ENCODE measurements around the gene SCAP. TPM values are rescaled to one million over a fixed set of nuclear protein-coding genes. Genes with fewer than 3 reads are reported as not detected.

SCAP gene
- total RNA-seq, 1 experiment from 2014 or later = 115 TPM

DNA sequence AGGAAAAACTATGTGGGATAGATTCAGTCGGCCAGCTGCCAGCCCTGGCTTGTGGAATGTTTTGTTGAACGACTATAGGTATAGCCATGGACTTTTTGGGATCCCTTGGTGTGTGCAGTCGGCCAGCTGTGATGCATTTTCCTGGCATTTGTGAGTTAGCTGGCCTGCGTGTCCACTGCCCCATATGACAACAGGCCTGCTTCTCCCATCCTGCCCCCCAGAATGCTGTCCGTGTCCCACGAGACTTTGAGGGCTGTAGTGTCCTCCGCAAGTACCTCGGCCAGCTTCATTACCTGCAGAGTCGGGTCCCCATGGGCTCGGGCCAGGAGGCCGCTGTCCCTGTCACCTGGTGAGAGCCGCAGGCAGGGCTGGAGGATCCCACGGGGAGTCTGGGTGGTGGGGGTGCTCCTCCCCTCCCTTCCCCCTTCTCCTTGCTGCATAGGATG is 71.3 kb downstream of the SCAP start:
- no peak overlapping the region for H3K27ac Mint-ChIP-seq
- no peaks in the 10 kb centered on the region for H3K27me3 Mint-ChIP-seq (ENCODE audit: low read depth)
- ATAC-seq (no peak), DNase-seq (ENCODE audit: low spot score) (no peak)
- H3K4me1 Mint-ChIP-seq = no peaks in the 10 kb centered on the region
- no peaks in the 10 kb centered on the region for H3K9me3 Mint-ChIP-seq
- no peak overlapping the region for H3K4me3 Mint-ChIP-seq
- POLR2A ChIA-PET = no interaction called here
- peaks cover 13% of the 10 kb centered on the region for H3K36me3 Mint-ChIP-seq
- TF ChIP-seq SMAD3 (CRISPR knock-in tag; IDR thresholded peaks at IDR 0.05; ENCODE audit: borderline replicate concordance) (no peak), NR2C2 (CRISPR knock-in tag; IDR thresholded peaks at IDR 0.05) (no peak), ZNF317 (CRISPR knock-in tag; IDR thresholded peaks at IDR 0.05; ENCODE audit: borderline replicate concordance, low read depth) (no peak), ATF2 (CRISPR knock-in tag; IDR thresholded peaks at IDR 0.05; ENCODE audit: borderline replicate concordance, low read depth) (no peak), ZNF416 (CRISPR knock-in tag; IDR thresholded peaks at IDR 0.05) (no peak), ESRRA (CRISPR knock-in tag; IDR thresholded peaks at IDR 0.05; ENCODE audit: borderline replicate concordance) (no peak), FOXJ3 (CRISPR knock-in tag; IDR thresholded peaks at IDR 0.05; ENCODE audit: borderline replicate concordance) (no peak), JUN (CRISPR knock-in tag; IDR thresholded peaks at IDR 0.05) (no peak), MAX (CRISPR knock-in tag; IDR thresholded peaks at IDR 0.05) (no peak), CDX4 (CRISPR knock-in tag; IDR thresholded peaks at IDR 0.05; ENCODE audit: borderline replicate concordance) (no peak), NR1H2 (CRISPR knock-in tag; IDR thresholded peaks at IDR 0.05) (no peak), RELA (CRISPR knock-in tag; IDR thresholded peaks at IDR 0.05; ENCODE audit: borderline replicate concordance) (no peak), ZMAT4 (CRISPR knock-in tag; IDR thresholded peaks at IDR 0.05) (no peak), MYBL2 (CRISPR knock-in tag; IDR thresholded peaks at IDR 0.05) (no peak), ZBTB43 (CRISPR knock-in tag; IDR thresholded peaks at IDR 0.05) (no peak), NFE2L1 (CRISPR knock-in tag; IDR thresholded peaks at IDR 0.05) (no peak), NFYB (CRISPR knock-in tag; conservative IDR thresholded peaks at IDR 0.05; ENCODE audit: low read depth) (no peak), TEAD4 (CRISPR knock-in tag; IDR thresholded peaks at IDR 0.05) (no peak)
- TF ChIP-seq, protein P1, sequence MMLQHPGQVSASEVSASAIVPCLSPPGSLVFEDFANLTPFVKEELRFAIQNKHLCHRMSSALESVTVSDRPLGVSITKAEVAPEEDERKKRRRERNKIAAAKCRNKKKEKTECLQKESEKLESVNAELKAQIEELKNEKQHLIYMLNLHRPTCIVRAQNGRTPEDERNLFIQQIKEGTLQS (CRISPR knock-in tag; conservative IDR thresholded peaks at IDR 0.05) = no peak
- CTCF ChIA-PET = interaction anchor here (1.6 to 1.8 kb wide), 2 partner anchors 9 to 17 kb away, joined by 3 to 11 read pairs; no protein-coding TSS in a partner anchor

- DNase-seq (ENCODE audit: low spot score) (no peak), ATAC-seq (no peak)
- Mint-ChIP-seq H3K27me3 (ENCODE audit: low read depth) (no peaks in the 10 kb centered on the region), H3K4me3 (no peak overlapping the region), H3K4me1 (no peaks in the 10 kb centered on the region), H3K36me3 (peaks cover 10% of the 10 kb centered on the region), H3K27ac (no peak overlapping the region), H3K9me3 (no peaks in the 10 kb centered on the region)
- ChIA-PET POLR2A (interaction anchor here (0.5 kb wide), 1 partner anchor 39 kb away, joined by 3 read pairs; no protein-coding TSS in a partner anchor), CTCF (interaction anchor here (0.7 to 1.6 kb wide), 2 partner anchors 21 to 438 kb away, joined by 3 to 5 read pairs; no protein-coding TSS in a partner anchor)
- no peak for TF ChIP-seq ATF2 (CRISPR knock-in tag; IDR thresholded peaks at IDR 0.05; ENCODE audit: borderline replicate concordance, low read depth)
- TF ChIP-seq ZNF263 (CRISPR knock-in tag; IDR thresholded peaks at IDR 0.05; ENCODE audit: low read depth) = no peak
- no peak for TF ChIP-seq RORB (CRISPR knock-in tag; IDR thresholded peaks at IDR 0.05)
- TF ChIP-seq ETV6 (CRISPR knock-in tag; IDR thresholded peaks at IDR 0.05) = no peak
Observed at GRCh38 chr3:47399531-47400270, 76.0 kb downstream of the SCAP start.
